ENCODE results near the gene GJC2. TPM values are rescaled to one million over a fixed set of nuclear protein-coding genes. Genes with fewer than 3 reads are reported as not detected.

The GJC2 gene
- 1.4 and 1.6 TPM in 2 replicates for total RNA-seq (2021)
- long read RNA-seq = 0 reads

GRCh38 chr1:228149406-228150119, at the start of gene GJC2:
Gene GJC2, plus strand, starts transcription at chr1:228149930. Its CDS starts 7,829 bp downstream, at chr1:228157759.
- H3K27me3 ChIP-seq (ENCODE audit: insufficient read depth, low read length) = no peaks in the 10 kb centered on the region
- peak; percentile 67 for DNase-seq
- H3K23ac ChIP-seq (ENCODE audit: insufficient read length, low read depth, low read length) = no peak within 1 kb of the TSS
- H3K27ac ChIP-seq (ENCODE audit: insufficient read length, low read depth, low read length) = no peak within 1 kb of the TSS
- H3K14ac ChIP-seq (ENCODE audit: insufficient read depth, low read length) = peak within 1 kb of the TSS; percentile 60; the same call in 1 of the 2 replicates
- H4K20me1 ChIP-seq (ENCODE audit: control insufficient read depth, insufficient read depth, insufficient read length) = no peaks in the 10 kb centered on the region
- H2BK12ac ChIP-seq (ENCODE audit: insufficient read length, low read depth, low read length) = no peak within 1 kb of the TSS
- no peak within 1 kb of the TSS for H2BK15ac ChIP-seq (ENCODE audit: low read depth, low read length)
- H2BK20ac ChIP-seq (ENCODE audit: low read depth, low read length, poor library complexity, severe bottlenecking) = no peak within 1 kb of the TSS
- no peak within 1 kb of the TSS for H4K91ac ChIP-seq (ENCODE audit: insufficient read length, low read depth, low read length)
- no peaks in the 10 kb centered on the region for H3K9me3 ChIP-seq (ENCODE audit: control insufficient read depth, low read depth, low read length)
- no peak within 1 kb of the TSS for H3T11ph ChIP-seq (ENCODE audit: low read length)
- H2BK120ac ChIP-seq (ENCODE audit: low read depth, low read length, poor library complexity, severe bottlenecking) = no peak within 1 kb of the TSS
- H2AFZ ChIP-seq (ENCODE audit: low read length) = no peak within 1 kb of the TSS
- Mint-ChIP-seq H3K9me3 (no peaks in the 10 kb centered on the region), H3K27me3 (ENCODE audit: low read depth) (no peaks in the 10 kb centered on the region), H3K27ac (no peak within 1 kb of the TSS), H3K36me3 (ENCODE audit: insufficient read depth in 1 of 3, low read depth in 3 of 3) (no peaks in the 10 kb centered on the region), H3K4me3 (no peak within 1 kb of the TSS), H3K4me1 (peaks cover 0 to 3% of the 10 kb centered on the region in 2 experiments; a peak in 2 of 4 replicates)
- H3K4me2 ChIP-seq (ENCODE audit: insufficient read depth, insufficient read length, low read length) = no peak within 1 kb of the TSS
- H2AK5ac ChIP-seq (ENCODE audit: insufficient read length, low read length) = no peak within 1 kb of the TSS
- TF ChIP-seq CTCF (conservative IDR thresholded peaks at IDR 0.05) = no peak
- H3K79me1 ChIP-seq (ENCODE audit: insufficient read depth, low read depth, low read length, poor library complexity, severe bottlenecking) = no peaks in the 10 kb centered on the region
- H3K4ac ChIP-seq (ENCODE audit: low read depth, low read length) = no peak within 1 kb of the TSS
- H4K5ac ChIP-seq (ENCODE audit: insufficient read length, low read depth, low read length) = no peak within 1 kb of the TSS
- H4K8ac ChIP-seq (replicated peaks; ENCODE audit: insufficient read length, low read depth, low read length) = no peak within 1 kb of the TSS
- WGBS (ENCODE audit: extremely low coverage, insufficient read length, low lambda C conversion rate) = no CpG with 5 or more reads among the region's 17 CpGs
- no peaks in the 10 kb centered on the region for H3K23me2 ChIP-seq (ENCODE audit: insufficient read length, low read depth, low read length, poor library complexity, severe bottlenecking)
- no peak within 1 kb of the TSS for H3K56ac ChIP-seq (ENCODE audit: insufficient read length, low read depth, low read length)
- H3K4me1 ChIP-seq (ENCODE audit: insufficient read depth, low read length) = no peaks in the 10 kb centered on the region
- H3K79me2 ChIP-seq (ENCODE audit: insufficient read depth, low read length) = no peaks in the 10 kb centered on the region
- H3K18ac ChIP-seq (ENCODE audit: insufficient read length, low read depth, low read length) = no peak within 1 kb of the TSS
- H2BK5ac ChIP-seq (ENCODE audit: insufficient read length, low read length) = no peak within 1 kb of the TSS
- H3K9ac ChIP-seq (ENCODE audit: extremely low read depth, insufficient read length, low read length) = no peak within 1 kb of the TSS

All from H9 (cell line).